ENCODE results near the gene TYROBP.
A peak's percentile ranks its signal among the peaks of the same experiment; 100 is the strongest.

The TYROBP gene

GRCh38 chr19:35869327-35870123 is 38.6 kb downstream of the TYROBP start:
- peak; percentile 11 for DNase-seq

- no peak for DNase-seq
Observed at GRCh38 chr19:35868823-35869326, 39.2 kb downstream of the TYROBP start.

- no peak for DNase-seq
Observed at GRCh38 chr19:35868172-35868822, 39.8 kb downstream of the TYROBP start, which contains the start of gene APLP1. TSS of gene APLP1 (plus strand) at chr19:35868574. CDS start at chr19:35868637, 63 bp downstream.

GRCh38 chr19:35863018-35863417 is 45.1 kb downstream of the TYROBP start:
- no peak for DNase-seq

- no peak for DNase-seq
Observed at GRCh38 chr19:35862528-35862927, 45.6 kb downstream of the TYROBP start.

- no peak for DNase-seq
Observed at GRCh38 chr19:35861640-35862160, 46.4 kb downstream of the TYROBP start.

- DNase-seq = no peak
Observed at GRCh38 chr19:35860818-35861639, 47.1 kb downstream of the TYROBP start.

- DNase-seq = no peak
Observed at GRCh38 chr19:35860436-35860817, 47.7 kb downstream of the TYROBP start.

- no peak for DNase-seq
Observed at GRCh38 chr19:35859414-35859813, 48.7 kb downstream of the TYROBP start.

GRCh38 chr19:35858311-35858710 is 49.8 kb downstream of the TYROBP start:
- DNase-seq = no peak

GRCh38 chr19:35856546-35857149 is 51.4 kb downstream of the TYROBP start, which contains the start of gene KIRREL2:
TSS of gene KIRREL2 (plus strand) at chr19:35856911. CDS start at chr19:35857120, 209 bp downstream.
- DNase-seq = no peak

Measured in NCI-H2081 treated with DMSO at 0.1 percent for 48 hours (cell line).